ENCODE measurements around the gene BCAS3. TPM values are rescaled to one million over a fixed set of nuclear protein-coding genes. Genes with fewer than 3 reads are reported as not detected.

The BCAS3 gene
- total RNA-seq, 1 donor from 2014 or later = 14.5 TPM

GRCh38 chr17:61265397-61265796 is 587.7 kb downstream of the BCAS3 start:
- Histone ChIP-seq H3K4me1 (ENCODE audit: insufficient read depth, low read length) (no peaks in the 10 kb centered on the region), H3K9me3 (ENCODE audit: insufficient read depth, low read depth, low read length) (no peaks in the 10 kb centered on the region), H3K79me2 (ENCODE audit: insufficient read depth, low read length) (no peaks in the 10 kb centered on the region), H3K4me2 (ENCODE audit: low read length) (no peak overlapping the region), H2AFZ (ENCODE audit: low read depth, low read length) (no peak overlapping the region), H3K4me3 (ENCODE audit: insufficient read depth, low read depth, low read length) (no peak overlapping the region), H3K36me3 (ENCODE audit: insufficient read depth, low read length) (no peaks in the 10 kb centered on the region), H3K9ac (ENCODE audit: low read length) (no peak overlapping the region), H3K27me3 (ENCODE audit: insufficient read depth, low read length) (no peaks in the 10 kb centered on the region), H3K27ac (ENCODE audit: low read depth, low read length) (no peak overlapping the region), H4K20me1 (ENCODE audit: insufficient read depth, low read length) (no peaks in the 10 kb centered on the region)
- no peaks in the 10 kb centered on the region for H3K36me3 Mint-ChIP-seq (ENCODE audit: low read depth, unreplicated experiment)
- TF ChIP-seq EZH2 (IDR thresholded peaks at IDR 0.05; ENCODE audit: insufficient read depth, low read length) = no peak
- no peak for TF ChIP-seq CTCF (IDR thresholded peaks at IDR 0.05; ENCODE audit: insufficient read depth, low read depth, low read length)
- H3K27me3 Mint-ChIP-seq (ENCODE audit: low read depth, unreplicated experiment) = no peaks in the 10 kb centered on the region
- FAIRE-seq (no peak), DNase-seq (ENCODE audit: low read depth) (no peak)
- no peak overlapping the region for H3K4me3 Mint-ChIP-seq (ENCODE audit: unreplicated experiment)
- H3K4me1 Mint-ChIP-seq (ENCODE audit: low read depth, unreplicated experiment) = no peaks in the 10 kb centered on the region
- no peaks in the 10 kb centered on the region for H3K9me3 Mint-ChIP-seq (ENCODE audit: unreplicated experiment)
- H3K27ac Mint-ChIP-seq (ENCODE audit: unreplicated experiment) = no peak overlapping the region

- no peak overlapping the region for H3K9ac ChIP-seq (ENCODE audit: low read length)
- no peak overlapping the region for H3K4me3 ChIP-seq (ENCODE audit: insufficient read depth, low read depth, low read length)
- no peak overlapping the region for H3K4me2 ChIP-seq (ENCODE audit: low read length)
- Mint-ChIP-seq H3K27me3 (ENCODE audit: low read depth, unreplicated experiment) (no peaks in the 10 kb centered on the region), H3K4me1 (ENCODE audit: low read depth, unreplicated experiment) (no peaks in the 10 kb centered on the region), H3K27ac (ENCODE audit: unreplicated experiment) (no peak overlapping the region), H3K9me3 (ENCODE audit: unreplicated experiment) (no peaks in the 10 kb centered on the region), H3K36me3 (ENCODE audit: low read depth, unreplicated experiment) (no peaks in the 10 kb centered on the region), H3K4me3 (ENCODE audit: unreplicated experiment) (no peak overlapping the region)
- H3K27ac ChIP-seq (ENCODE audit: low read depth, low read length) = no peak overlapping the region
- no peaks in the 10 kb centered on the region for H3K9me3 ChIP-seq (ENCODE audit: insufficient read depth, low read depth, low read length)
- H2AFZ ChIP-seq (ENCODE audit: low read depth, low read length) = no peak overlapping the region
- no peaks in the 10 kb centered on the region for H4K20me1 ChIP-seq (ENCODE audit: insufficient read depth, low read length)
- no peaks in the 10 kb centered on the region for H3K36me3 ChIP-seq (ENCODE audit: insufficient read depth, low read length)
- no peak for DNase-seq (ENCODE audit: low read depth)
- H3K4me1 ChIP-seq (ENCODE audit: insufficient read depth, low read length) = no peaks in the 10 kb centered on the region
- no peak for FAIRE-seq
- H3K79me2 ChIP-seq (ENCODE audit: insufficient read depth, low read length) = no peaks in the 10 kb centered on the region
- H3K27me3 ChIP-seq (ENCODE audit: insufficient read depth, low read length) = no peaks in the 10 kb centered on the region
- TF ChIP-seq EZH2 (IDR thresholded peaks at IDR 0.05; ENCODE audit: insufficient read depth, low read length) (no peak), CTCF (IDR thresholded peaks at IDR 0.05; ENCODE audit: insufficient read depth, low read depth, low read length) (no peak)
Observed at GRCh38 chr17:61267847-61268246, 590.2 kb downstream of the BCAS3 start.

GRCh38 chr17:61275395-61275794 is 597.7 kb downstream of the BCAS3 start:
- Mint-ChIP-seq H3K4me3 (ENCODE audit: unreplicated experiment) (no peak overlapping the region), H3K9me3 (ENCODE audit: unreplicated experiment) (no peaks in the 10 kb centered on the region), H3K4me1 (ENCODE audit: low read depth, unreplicated experiment) (peaks cover 7% of the 10 kb centered on the region), H3K27ac (ENCODE audit: unreplicated experiment) (no peak overlapping the region), H3K27me3 (ENCODE audit: low read depth, unreplicated experiment) (no peaks in the 10 kb centered on the region), H3K36me3 (ENCODE audit: low read depth, unreplicated experiment) (peaks cover 2% of the 10 kb centered on the region)
- Histone ChIP-seq H3K4me3 (ENCODE audit: insufficient read depth, low read depth, low read length) (no peak overlapping the region), H3K36me3 (ENCODE audit: insufficient read depth, low read length) (no peaks in the 10 kb centered on the region), H3K4me1 (ENCODE audit: insufficient read depth, low read length) (peaks cover 4% of the 10 kb centered on the region), H3K9ac (ENCODE audit: low read length) (no peak overlapping the region), H4K20me1 (ENCODE audit: insufficient read depth, low read length) (no peaks in the 10 kb centered on the region), H3K27ac (ENCODE audit: low read depth, low read length) (no peak overlapping the region), H2AFZ (ENCODE audit: low read depth, low read length) (no peak overlapping the region), H3K4me2 (ENCODE audit: low read length) (no peak overlapping the region), H3K9me3 (ENCODE audit: insufficient read depth, low read depth, low read length) (no peaks in the 10 kb centered on the region), H3K79me2 (ENCODE audit: insufficient read depth, low read length) (no peaks in the 10 kb centered on the region), H3K27me3 (ENCODE audit: insufficient read depth, low read length) (no peaks in the 10 kb centered on the region)
- DNase-seq (ENCODE audit: low read depth) (no peak), FAIRE-seq (no peak)
- TF ChIP-seq CTCF (IDR thresholded peaks at IDR 0.05; ENCODE audit: insufficient read depth, low read depth, low read length) = no peak
- no peak for TF ChIP-seq EZH2 (IDR thresholded peaks at IDR 0.05; ENCODE audit: insufficient read depth, low read length)
